RPMI8226 (cell line): ENCODE data around the gene N4BP2.

Source experiments
- DNase-seq: peaks from one replicate; pipeline ENCODE4 v3.0.0-alpha.2; 2015

N4BP2 gene

GRCh38 chr4:40194602-40195161, 138.0 kb downstream of the N4BP2 start:
- peak; percentile 63 for DNase-seq

GRCh38 chr4:40195182-40196177, 138.8 kb downstream of the N4BP2 start:
- DNase-seq, result peak; percentile 57

GRCh38 chr4:40196272-40196671, 139.6 kb downstream of the N4BP2 start:
- DNase-seq, result peak; percentile 70

- DNase-seq, result peak; percentile 75
These were observed 140.2 kb downstream of the N4BP2 start, which contains the start of gene RHOH for GRCh38 chr4:40196724-40197281. TSS of gene RHOH (plus strand) at chr4:40197031. CDS start at chr4:40243387, 46,356 bp downstream.

GRCh38 chr4:40197879-40198689, 141.4 kb downstream of the N4BP2 start:
- DNase-seq, result peak; percentile 12

- peak; percentile 44 for DNase-seq
These were observed 142.6 kb downstream of the N4BP2 start for GRCh38 chr4:40199179-40199670.

GRCh38 chr4:40199999-40200874, 143.6 kb downstream of the N4BP2 start:
- peak; percentile 82 for DNase-seq

GRCh38 chr4:40200875-40201801, 144.5 kb downstream of the N4BP2 start:
- peak; percentile 14 for DNase-seq

GRCh38 chr4:40201898-40202297, 145.2 kb downstream of the N4BP2 start:
- no peak for DNase-seq

- DNase-seq, result no peak
These were observed 145.8 kb downstream of the N4BP2 start for GRCh38 chr4:40202474-40202873.

GRCh38 chr4:40204507-40205258, 148.0 kb downstream of the N4BP2 start:
- DNase-seq, result no peak

- peak; percentile 70 for DNase-seq
These were observed 148.9 kb downstream of the N4BP2 start for GRCh38 chr4:40205259-40206198.

- no peak for DNase-seq
These were observed 149.8 kb downstream of the N4BP2 start for GRCh38 chr4:40206426-40206825.
